Measurements from ENCODE around the gene TBCD.

- TF ChIP-seq, protein P1, sequence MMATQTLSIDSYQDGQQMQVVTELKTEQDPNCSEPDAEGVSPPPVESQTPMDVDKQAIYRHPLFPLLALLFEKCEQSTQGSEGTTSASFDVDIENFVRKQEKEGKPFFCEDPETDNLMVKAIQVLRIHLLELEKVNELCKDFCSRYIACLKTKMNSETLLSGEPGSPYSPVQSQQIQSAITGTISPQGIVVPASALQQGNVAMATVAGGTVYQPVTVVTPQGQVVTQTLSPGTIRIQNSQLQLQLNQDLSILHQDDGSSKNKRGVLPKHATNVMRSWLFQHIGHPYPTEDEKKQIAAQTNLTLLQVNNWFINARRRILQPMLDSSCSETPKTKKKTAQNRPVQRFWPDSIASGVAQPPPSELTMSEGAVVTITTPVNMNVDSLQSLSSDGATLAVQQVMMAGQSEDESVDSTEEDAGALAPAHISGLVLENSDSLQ (IDR thresholded peaks at IDR 0.05) = no peak
- TF ChIP-seq CBX8 (IDR thresholded peaks at IDR 0.05; ENCODE audit: borderline replicate concordance, extremely low read depth, low read depth, low read length, poor library complexity, severe bottlenecking) = no peak
- no peak for TF ChIP-seq CTCF (IDR thresholded peaks at IDR 0.05 in 2 of 3, conservative IDR thresholded peaks at IDR 0.05 in 1 of 3; ENCODE audit: insufficient read depth in 2 of 3, low read depth in 1 of 3, low read length in 3 of 3)
- TF ChIP-seq ZBTB33 (CRISPR knock-in tag; IDR thresholded peaks at IDR 0.05) = no peak
Measured at GRCh38 chr17:82927311-82927660, 175.4 kb downstream of the TBCD start.
